Astrocyte (in vitro differentiated cells and primary cell): ENCODE data around the gene CRB2.

ENCODE experiments used
- CTCF ChIP-seq: IDR thresholded peaks from 2 replicates; pipeline ENCODE4 v1.5.1; 2011; ENCODE audit warnings: low read depth, mild to moderate bottlenecking, inconsistent platforms, low read length, moderate library complexity; ENCODE audit not compliant: insufficient read depth
- EZH2 ChIP-seq: IDR thresholded peaks from 2 replicates; pipeline ENCODE4 v1.6.1; 2012; ENCODE audit warnings: mild to moderate bottlenecking, low read length, inconsistent platforms; ENCODE audit not compliant: insufficient read depth

GRCh38 chr9:123395276-123395688 lies 39.3 kb downstream of the CRB2 start:
- TF ChIP-seq CTCF (no peak), EZH2 (no peak)
